Measurements from ENCODE around the gene NOS2.

DNA sequence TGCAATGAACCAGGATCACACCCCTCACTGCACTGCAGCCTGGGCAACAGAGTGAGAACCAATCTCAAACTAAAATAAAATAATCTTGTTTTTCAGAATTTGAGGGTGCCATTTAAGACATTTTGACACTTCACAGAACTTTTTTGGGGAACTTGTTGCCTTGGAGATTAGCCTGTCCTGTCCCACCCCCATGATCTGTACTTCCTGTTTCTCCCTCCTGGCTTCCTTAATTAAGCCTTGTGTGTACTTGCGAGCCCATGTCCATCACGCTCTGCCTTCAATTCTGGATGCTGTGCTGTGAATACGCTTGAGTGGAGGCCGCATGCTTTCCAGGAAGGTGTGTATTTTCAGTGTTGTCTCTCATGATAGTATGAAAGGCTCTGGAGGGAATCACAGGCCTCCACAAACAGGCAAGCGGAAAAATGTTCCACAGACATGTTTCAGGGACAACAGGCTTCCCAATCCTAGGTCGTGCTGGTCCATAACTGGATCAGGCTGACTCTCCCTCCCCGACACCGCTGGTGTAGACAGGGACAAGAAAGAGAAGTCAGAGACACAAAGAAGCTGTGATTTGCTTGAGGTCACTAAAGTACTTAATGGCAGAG lies 56.9 kb downstream of the NOS2 start:
- TF ChIP-seq, protein P1, sequence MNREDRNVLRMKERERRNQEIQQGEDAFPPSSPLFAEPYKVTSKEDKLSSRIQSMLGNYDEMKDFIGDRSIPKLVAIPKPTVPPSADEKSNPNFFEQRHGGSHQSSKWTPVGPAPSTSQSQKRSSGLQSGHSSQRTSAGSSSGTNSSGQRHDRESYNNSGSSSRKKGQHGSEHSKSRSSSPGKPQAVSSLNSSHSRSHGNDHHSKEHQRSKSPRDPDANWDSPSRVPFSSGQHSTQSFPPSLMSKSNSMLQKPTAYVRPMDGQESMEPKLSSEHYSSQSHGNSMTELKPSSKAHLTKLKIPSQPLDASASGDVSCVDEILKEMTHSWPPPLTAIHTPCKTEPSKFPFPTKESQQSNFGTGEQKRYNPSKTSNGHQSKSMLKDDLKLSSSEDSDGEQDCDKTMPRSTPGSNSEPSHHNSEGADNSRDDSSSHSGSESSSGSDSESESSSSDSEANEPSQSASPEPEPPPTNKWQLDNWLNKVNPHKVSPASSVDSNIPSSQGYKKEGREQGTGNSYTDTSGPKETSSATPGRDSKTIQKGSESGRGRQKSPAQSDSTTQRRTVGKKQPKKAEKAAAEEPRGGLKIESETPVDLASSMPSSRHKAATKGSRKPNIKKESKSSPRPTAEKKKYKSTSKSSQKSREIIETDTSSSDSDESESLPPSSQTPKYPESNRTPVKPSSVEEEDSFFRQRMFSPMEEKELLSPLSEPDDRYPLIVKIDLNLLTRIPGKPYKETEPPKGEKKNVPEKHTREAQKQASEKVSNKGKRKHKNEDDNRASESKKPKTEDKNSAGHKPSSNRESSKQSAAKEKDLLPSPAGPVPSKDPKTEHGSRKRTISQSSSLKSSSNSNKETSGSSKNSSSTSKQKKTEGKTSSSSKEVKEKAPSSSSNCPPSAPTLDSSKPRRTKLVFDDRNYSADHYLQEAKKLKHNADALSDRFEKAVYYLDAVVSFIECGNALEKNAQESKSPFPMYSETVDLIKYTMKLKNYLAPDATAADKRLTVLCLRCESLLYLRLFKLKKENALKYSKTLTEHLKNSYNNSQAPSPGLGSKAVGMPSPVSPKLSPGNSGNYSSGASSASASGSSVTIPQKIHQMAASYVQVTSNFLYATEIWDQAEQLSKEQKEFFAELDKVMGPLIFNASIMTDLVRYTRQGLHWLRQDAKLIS (CRISPR knock-in tag; IDR thresholded peaks at IDR 0.05; ENCODE audit: borderline replicate concordance): no peak
- TF ChIP-seq, protein P2, sequence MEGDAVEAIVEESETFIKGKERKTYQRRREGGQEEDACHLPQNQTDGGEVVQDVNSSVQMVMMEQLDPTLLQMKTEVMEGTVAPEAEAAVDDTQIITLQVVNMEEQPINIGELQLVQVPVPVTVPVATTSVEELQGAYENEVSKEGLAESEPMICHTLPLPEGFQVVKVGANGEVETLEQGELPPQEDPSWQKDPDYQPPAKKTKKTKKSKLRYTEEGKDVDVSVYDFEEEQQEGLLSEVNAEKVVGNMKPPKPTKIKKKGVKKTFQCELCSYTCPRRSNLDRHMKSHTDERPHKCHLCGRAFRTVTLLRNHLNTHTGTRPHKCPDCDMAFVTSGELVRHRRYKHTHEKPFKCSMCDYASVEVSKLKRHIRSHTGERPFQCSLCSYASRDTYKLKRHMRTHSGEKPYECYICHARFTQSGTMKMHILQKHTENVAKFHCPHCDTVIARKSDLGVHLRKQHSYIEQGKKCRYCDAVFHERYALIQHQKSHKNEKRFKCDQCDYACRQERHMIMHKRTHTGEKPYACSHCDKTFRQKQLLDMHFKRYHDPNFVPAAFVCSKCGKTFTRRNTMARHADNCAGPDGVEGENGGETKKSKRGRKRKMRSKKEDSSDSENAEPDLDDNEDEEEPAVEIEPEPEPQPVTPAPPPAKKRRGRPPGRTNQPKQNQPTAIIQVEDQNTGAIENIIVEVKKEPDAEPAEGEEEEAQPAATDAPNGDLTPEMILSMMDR (IDR thresholded peaks at IDR 0.05): no peak
- TF ChIP-seq GRHL2 (CRISPR knock-in tag; IDR thresholded peaks at IDR 0.05; ENCODE audit: insufficient replicate concordance, severe bottlenecking) (no peak), NR2C2 (CRISPR knock-in tag; IDR thresholded peaks at IDR 0.05) (no peak), CBFB (CRISPR knock-in tag; IDR thresholded peaks at IDR 0.05; ENCODE audit: low read depth) (no peak), TEAD4 (CRISPR knock-in tag; IDR thresholded peaks at IDR 0.05) (no peak), NR1H2 (CRISPR knock-in tag; IDR thresholded peaks at IDR 0.05) (no peak)
- TF ChIP-seq, protein P3, sequence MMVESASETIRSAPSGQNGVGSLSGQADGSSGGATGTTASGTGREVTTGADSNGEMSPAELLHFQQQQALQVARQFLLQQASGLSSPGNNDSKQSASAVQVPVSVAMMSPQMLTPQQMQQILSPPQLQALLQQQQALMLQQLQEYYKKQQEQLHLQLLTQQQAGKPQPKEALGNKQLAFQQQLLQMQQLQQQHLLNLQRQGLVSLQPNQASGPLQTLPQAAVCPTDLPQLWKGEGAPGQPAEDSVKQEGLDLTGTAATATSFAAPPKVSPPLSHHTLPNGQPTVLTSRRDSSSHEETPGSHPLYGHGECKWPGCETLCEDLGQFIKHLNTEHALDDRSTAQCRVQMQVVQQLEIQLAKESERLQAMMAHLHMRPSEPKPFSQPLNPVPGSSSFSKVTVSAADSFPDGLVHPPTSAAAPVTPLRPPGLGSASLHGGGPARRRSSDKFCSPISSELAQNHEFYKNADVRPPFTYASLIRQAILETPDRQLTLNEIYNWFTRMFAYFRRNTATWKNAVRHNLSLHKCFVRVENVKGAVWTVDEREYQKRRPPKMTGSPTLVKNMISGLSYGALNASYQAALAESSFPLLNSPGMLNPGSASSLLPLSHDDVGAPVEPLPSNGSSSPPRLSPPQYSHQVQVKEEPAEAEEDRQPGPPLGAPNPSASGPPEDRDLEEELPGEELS (CRISPR knock-in tag; IDR thresholded peaks at IDR 0.05): no peak
- TF ChIP-seq, protein P4, sequence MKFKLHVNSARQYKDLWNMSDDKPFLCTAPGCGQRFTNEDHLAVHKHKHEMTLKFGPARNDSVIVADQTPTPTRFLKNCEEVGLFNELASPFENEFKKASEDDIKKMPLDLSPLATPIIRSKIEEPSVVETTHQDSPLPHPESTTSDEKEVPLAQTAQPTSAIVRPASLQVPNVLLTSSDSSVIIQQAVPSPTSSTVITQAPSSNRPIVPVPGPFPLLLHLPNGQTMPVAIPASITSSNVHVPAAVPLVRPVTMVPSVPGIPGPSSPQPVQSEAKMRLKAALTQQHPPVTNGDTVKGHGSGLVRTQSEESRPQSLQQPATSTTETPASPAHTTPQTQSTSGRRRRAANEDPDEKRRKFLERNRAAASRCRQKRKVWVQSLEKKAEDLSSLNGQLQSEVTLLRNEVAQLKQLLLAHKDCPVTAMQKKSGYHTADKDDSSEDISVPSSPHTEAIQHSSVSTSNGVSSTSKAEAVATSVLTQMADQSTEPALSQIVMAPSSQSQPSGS (CRISPR knock-in tag; IDR thresholded peaks at IDR 0.05; ENCODE audit: borderline replicate concordance, low read depth): no peak

Data from WTC11 (cell line).